Adipocyte (in vitro differentiated cells): Measurements from ENCODE around the gene TMEM59.
"Not testable (repeated sequence)": the region's sequence is repeated elsewhere in the genome, so short reads cannot be mapped to it uniquely, and the experiment has no call there.

Experiments
- DNase-seq: peaks from one replicate; pipeline ENCODE4 v3.0.0-alpha.2; 2015; ENCODE audit warnings: low read depth
- H3K27me3 ChIP-seq: replicated peaks from 2 replicates; pipeline ENCODE4 v1.7.0; 2013; ENCODE audit warnings: mild to moderate bottlenecking, low read length, moderate library complexity; ENCODE audit not compliant: control insufficient read depth, insufficient read depth
- H3K36me3 ChIP-seq: 2 replicates; pipeline ENCODE4 v1.7.0; 2013; ENCODE audit warnings: low read length, mild to moderate bottlenecking, moderate library complexity; ENCODE audit not compliant: control insufficient read depth, insufficient read depth, severe bottlenecking
- H3K4me1 ChIP-seq: 2 replicates; pipeline ENCODE4 v1.7.0; 2013; ENCODE audit warnings: mild to moderate bottlenecking, low read length, moderate library complexity; ENCODE audit not compliant: control insufficient read depth, insufficient read depth
- H3K4me3 ChIP-seq: 2 replicates; pipeline ENCODE4 v1.7.0; 2013; ENCODE audit warnings: mild to moderate bottlenecking, low read length, moderate library complexity
- H3K9ac ChIP-seq: 2 replicates; pipeline ENCODE4 v1.7.0; 2013; ENCODE audit warnings: mild to moderate bottlenecking, low read length, moderate library complexity
- H3K9me3 ChIP-seq: 2 replicates; pipeline ENCODE4 v1.7.0; 2013; ENCODE audit warnings: mild to moderate bottlenecking, low read length, moderate library complexity; ENCODE audit not compliant: control insufficient read depth

Gene TMEM59, protein sequence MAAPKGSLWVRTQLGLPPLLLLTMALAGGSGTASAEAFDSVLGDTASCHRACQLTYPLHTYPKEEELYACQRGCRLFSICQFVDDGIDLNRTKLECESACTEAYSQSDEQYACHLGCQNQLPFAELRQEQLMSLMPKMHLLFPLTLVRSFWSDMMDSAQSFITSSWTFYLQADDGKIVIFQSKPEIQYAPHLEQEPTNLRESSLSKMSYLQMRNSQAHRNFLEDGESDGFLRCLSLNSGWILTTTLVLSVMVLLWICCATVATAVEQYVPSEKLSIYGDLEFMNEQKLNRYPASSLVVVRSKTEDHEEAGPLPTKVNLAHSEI

DNA sequence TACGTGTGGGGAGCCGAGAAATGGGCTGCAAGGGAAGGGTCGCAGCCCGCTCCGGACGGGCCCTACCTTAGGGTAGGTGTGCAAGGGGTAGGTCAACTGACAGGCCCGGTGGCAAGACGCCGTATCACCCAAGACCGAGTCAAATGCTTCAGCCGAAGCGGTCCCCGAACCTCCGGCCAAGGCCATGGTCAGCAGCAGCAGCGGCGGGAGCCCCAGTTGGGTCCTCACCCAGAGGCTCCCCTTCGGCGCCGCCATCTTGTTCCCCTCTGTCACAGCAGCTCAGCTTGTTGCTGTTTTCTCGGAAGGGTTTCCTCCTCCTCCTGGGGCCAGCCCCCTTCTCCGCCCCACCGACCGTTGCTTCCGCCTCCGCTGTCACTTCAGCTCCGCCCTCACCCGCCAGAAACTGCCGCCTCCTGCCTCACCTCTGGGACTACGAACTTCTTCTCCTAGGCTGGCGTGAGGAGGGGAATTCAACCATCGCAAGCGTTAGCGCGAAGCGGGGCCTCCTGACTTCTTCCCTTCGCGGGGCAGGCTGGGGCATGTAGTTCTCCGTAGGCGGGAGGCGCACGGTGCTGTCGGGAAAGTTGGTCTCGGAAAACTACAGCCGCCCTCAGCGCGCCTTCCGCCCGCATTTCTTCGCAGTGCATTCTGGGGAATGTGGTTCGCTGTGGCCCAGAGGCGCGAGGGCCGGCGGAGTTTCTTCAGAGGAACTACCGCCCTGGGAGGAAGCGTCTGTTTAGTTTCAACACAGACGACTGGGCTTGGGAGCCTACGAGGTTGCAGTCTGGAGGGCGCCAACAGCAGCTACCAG lies at the start of gene TMEM59, which contains the start of gene TCEANC2:
Gene TMEM59, minus strand, starts transcription at position 271 of the 811 bp plus-strand sequence. Its CDS starts 16 bp downstream, at position 255.
Gene TCEANC2, plus strand, starts transcription at position 675 of the 811 bp plus-strand sequence. CDS start 815 bp downstream, outside the sequence.
- Histone ChIP-seq H3K4me1 (peaks cover 33% of the 10 kb centered on the region), H3K9me3 (no peaks in the 10 kb centered on the region), H3K4me3 (peak within 1 kb of the TSS; percentile 100), H3K27me3 (no peaks in the 10 kb centered on the region), H3K9ac (peak within 1 kb of the TSS; percentile 98), H3K36me3 (no peaks in the 10 kb centered on the region)
- DNase-seq = peak; percentile 100

DNA sequence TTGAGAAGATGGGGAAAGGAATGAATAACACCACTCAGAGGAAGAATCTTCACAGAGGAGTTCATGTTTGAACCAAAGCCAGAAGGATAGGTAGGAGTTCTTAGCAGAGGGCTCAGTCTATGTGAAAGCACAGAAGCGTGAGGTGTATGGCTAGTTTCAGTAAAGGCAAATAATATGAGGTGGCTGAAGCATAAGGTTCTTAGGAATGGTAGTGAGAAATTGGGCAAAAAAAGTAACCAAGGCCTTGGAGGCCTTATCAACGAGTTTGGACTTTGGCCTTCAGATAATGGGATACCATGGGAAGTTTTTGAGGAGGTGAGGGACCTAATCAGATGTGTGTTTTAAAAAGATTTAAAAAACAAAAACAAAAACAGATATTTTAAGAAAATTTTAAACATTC lies 47.5 kb upstream of the TMEM59 start:
- no peak for DNase-seq

DNA sequence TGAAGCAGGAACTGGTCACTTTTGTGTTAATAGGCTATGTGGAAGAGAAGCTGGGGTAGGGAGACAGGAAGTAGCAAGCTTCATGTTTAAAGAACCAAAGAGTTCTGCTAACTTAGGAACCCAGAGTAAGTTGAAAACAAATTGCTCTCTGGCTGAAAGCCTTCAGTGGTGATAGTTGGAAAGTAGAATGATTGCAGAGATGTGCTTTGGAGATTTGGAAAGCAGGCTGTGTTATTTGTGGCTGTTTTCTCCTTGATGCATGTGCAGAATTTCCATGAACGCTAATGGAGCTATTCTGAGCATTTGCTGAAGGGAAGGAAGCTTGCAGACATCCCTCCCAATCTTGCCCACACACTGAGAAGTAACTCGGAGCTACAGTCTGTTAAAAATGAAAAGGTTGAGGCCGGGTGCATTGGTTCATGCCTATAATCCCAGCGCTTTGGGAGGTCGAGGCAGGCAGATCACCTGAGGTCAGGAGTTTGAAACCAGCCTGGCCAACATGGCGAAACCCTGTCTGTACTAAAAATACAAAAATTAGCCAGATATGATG lies 46.1 kb upstream of the TMEM59 start:
- Histone ChIP-seq H3K4me3 (no peak overlapping the region), H3K36me3 (peaks cover 16% of the 10 kb centered on the region), H3K4me1 (peaks cover 4% of the 10 kb centered on the region), H3K27me3 (no peaks in the 10 kb centered on the region), H3K9me3 (no peaks in the 10 kb centered on the region), H3K9ac (no peak overlapping the region)
- no peak for DNase-seq

More for the DNA sequence above, 47.5 kb upstream of the TMEM59 start:
- peaks cover 4% of the 10 kb centered on the region for H3K4me1 ChIP-seq
- peaks cover 16% of the 10 kb centered on the region for H3K36me3 ChIP-seq
- H3K9me3 ChIP-seq = no peaks in the 10 kb centered on the region
- no peaks in the 10 kb centered on the region for H3K27me3 ChIP-seq
- no peak overlapping the region for H3K9ac ChIP-seq
- H3K4me3 ChIP-seq = no peak overlapping the region

DNA sequence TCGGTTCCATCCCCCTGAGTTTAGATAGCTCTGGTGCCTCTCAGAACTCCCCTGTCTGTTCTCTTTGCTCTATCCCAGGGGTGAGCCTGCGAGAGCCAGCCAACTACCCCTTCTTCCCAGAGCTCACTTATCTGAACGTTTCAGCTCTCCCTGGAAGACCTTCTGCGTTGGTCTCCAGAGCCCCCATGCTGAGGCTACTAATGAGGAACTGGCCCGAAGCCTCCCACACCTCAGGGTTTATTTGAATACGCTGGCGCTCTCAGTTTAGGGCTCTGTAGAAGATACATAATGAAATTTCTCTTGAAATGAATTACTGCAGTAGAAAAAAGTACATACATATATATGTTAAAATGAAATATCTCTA lies 43.9 kb upstream of the TMEM59 start:
- Histone ChIP-seq H3K36me3 (peaks cover 16% of the 10 kb centered on the region), H3K27me3 (no peaks in the 10 kb centered on the region), H3K4me1 (peaks cover 4% of the 10 kb centered on the region), H3K9ac (no peak overlapping the region), H3K4me3 (no peak overlapping the region), H3K9me3 (no peaks in the 10 kb centered on the region)
- DNase-seq = no peak

DNA sequence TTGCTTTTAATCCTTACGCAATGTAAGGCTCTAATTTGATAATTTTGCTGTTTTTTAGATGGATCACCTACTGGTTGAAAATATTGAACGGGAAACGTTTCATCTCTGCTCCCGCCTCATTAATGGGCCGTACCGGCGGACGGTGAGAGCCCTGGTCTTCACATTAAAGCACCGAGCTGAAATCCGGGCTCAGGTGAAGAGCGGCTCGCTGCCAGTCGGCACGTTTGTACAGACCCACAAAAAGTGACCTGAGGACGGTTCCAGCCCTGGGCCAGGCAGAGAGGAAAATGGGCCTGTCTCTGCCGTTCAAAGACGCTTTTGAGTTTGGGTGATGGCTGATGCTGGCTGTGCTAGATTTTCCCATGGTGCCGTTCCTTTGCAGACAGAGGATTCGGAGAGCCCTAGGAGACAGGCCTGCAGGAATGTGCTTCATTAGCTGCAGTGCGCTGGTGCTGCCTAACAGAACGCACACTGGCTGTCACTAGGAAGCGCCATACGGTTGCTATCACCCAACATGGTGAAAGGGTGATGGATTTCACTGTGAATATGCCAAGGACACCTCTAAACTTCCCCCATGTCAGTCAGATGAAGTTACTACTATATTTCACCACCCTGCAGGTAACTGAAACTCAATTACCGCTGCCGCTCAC lies 43.3 kb upstream of the TMEM59 start:
- no peak for DNase-seq
- Histone ChIP-seq H3K4me3 (no peak overlapping the region), H3K4me1 (peaks cover 4% of the 10 kb centered on the region), H3K36me3 (peaks cover 16% of the 10 kb centered on the region), H3K27me3 (no peaks in the 10 kb centered on the region), H3K9me3 (no peaks in the 10 kb centered on the region), H3K9ac (no peak overlapping the region)

DNA sequence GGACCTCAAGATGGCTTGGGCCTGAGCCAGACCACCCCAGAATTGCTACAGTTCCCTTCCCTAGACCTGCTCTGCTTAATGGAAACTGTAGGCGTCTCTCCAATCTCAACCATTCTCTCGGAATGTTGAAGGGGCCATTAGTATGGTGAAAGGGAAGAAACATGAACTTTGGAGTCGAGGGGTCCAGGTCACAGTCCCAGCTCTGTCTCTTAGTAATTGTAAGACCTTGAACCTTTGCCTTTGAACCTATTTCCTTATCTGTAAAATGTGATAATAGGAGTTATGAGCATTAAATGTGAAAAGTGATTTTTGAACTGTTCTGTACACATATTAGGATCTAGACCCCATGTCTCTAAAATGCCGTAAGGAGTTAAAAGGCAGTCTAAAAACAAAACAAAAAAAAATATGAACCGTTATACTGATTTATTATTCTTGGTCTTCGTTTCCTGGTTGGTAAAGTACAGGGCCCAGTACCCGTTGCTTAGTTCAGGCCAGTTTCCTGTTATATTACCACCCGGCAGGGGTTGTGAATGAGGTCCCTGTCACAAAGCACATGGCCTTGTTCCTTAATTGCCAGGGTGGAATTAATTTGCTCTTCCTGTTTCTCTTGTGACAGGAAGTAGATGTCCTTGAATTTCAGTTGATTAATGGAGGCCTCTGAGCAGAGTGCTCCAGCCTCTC lies 42.7 kb upstream of the TMEM59 start:
- no peak for DNase-seq
- H3K4me3 ChIP-seq = no peak overlapping the region
- no peak overlapping the region for H3K9ac ChIP-seq
- H3K27me3 ChIP-seq = no peaks in the 10 kb centered on the region
- H3K36me3 ChIP-seq = peaks cover 16% of the 10 kb centered on the region
- no peaks in the 10 kb centered on the region for H3K9me3 ChIP-seq
- peaks cover 4% of the 10 kb centered on the region for H3K4me1 ChIP-seq

DNA sequence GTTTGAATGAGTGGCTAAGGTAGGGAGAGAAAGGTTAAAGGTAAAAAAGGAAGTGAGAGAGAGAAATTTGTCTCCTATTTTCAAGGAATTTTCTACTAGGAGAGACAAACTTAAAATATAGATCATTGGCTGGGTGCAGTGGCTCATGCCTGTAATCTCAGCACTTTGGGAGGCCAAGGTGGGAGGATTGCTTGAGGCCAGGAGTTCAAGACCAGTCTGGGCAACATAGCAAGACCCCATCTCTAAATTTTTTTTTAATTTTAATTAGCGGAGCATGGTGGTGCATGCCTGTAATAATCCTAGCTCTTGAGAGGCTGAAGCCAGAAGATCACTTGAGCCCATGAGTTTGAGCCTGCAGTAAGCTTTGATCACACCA lies 41.7 kb upstream of the TMEM59 start:
- not testable (repeated sequence) for H3K9me3 ChIP-seq, H3K4me3 ChIP-seq, H3K9ac ChIP-seq, H3K27me3 ChIP-seq, H3K4me1 ChIP-seq, DNase-seq
- H3K36me3 ChIP-seq = peaks cover 16% of the 10 kb centered on the region

DNA sequence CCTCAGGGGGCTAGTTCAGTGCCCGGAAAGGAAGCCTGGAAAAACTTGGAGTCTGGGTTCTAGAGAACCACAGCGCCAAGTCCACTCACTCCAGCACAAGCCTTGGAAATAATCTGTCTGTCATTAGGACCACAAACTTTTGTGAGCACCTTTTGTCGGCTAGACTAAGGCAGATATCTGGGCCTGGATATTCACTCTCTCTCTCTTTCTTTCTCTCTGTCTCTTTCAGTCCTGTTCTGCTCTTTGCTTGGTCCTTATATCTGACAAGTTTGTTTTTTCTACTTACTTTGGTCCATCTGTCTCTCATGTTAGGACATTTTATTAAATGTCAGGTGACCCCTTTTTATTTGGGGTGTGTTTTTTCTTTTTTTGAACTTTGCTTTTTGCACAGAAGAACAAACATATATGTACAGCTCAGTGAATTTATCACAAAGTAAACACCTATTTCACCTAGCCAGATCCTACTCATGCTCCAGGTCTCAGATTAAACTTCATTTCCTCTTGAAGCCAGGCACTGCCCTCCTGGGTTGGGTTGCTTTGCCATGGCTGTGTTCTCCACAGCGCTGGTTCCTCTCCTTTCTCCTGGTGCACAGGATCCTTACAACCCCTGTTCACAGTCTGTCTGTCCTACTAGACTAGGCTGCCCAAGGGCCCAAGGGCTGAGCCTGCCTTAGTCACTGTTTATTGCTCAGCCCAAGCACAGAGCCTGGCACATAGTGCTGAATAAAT lies 41.2 kb upstream of the TMEM59 start:
- no peak for DNase-seq
- no peaks in the 10 kb centered on the region for H3K4me1 ChIP-seq
- no peak overlapping the region for H3K4me3 ChIP-seq
- peaks cover 16% of the 10 kb centered on the region for H3K36me3 ChIP-seq
- H3K27me3 ChIP-seq = no peaks in the 10 kb centered on the region
- no peaks in the 10 kb centered on the region for H3K9me3 ChIP-seq
- H3K9ac ChIP-seq = no peak overlapping the region

DNA sequence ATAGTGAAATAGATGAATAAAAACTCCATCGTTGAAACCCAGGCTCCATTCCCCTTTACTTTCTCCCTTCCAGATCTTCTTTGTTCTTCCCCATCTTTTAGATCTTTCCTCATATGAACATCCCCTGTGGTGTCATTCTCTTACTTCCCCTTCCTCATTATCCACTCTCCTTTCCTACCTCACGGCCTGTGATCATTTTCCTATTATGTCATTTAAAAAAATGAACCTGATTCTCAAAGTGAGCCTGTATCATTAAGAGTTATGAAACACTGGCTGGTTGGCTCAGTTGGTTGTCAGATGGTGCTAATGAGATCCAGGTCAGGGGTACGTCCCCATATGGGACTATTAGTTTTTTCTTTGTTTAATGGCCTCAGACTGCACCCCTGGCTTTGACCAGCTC lies 38.7 kb upstream of the TMEM59 start:
- no peaks in the 10 kb centered on the region for H3K27me3 ChIP-seq
- H3K36me3 ChIP-seq = peaks cover 4% of the 10 kb centered on the region
- H3K4me1 ChIP-seq = no peaks in the 10 kb centered on the region

DNA sequence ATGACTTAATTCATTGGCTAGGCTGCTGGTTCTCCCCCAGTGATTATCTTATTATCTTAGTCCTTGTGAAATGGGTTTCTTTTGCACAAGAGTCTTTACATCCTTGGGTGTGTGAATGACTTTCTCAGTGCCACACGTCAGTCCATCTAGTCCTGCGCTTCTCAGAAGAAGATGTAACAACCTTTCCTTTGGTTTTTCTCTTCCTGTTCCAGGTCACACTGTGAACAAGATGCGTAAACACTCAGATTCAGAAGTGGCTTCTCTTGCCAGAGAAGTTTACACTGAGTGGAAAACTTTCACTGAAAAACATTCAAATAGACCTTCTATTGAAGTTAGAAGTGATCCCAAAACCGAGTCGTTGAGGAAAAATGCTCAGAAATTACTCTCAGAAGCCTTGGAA lies 35.4 kb upstream of the TMEM59 start:
- H3K36me3 ChIP-seq = no peaks in the 10 kb centered on the region
- no peak overlapping the region for H3K4me3 ChIP-seq
- H3K9ac ChIP-seq = no peak overlapping the region
- no peak for DNase-seq
- no peaks in the 10 kb centered on the region for H3K4me1 ChIP-seq
- no peaks in the 10 kb centered on the region for H3K9me3 ChIP-seq
- no peaks in the 10 kb centered on the region for H3K27me3 ChIP-seq

More for the DNA sequence above, 38.7 kb upstream of the TMEM59 start:
- DNase-seq = no peak
- no peaks in the 10 kb centered on the region for H3K9me3 ChIP-seq
- no peak overlapping the region for H3K4me3 ChIP-seq
- no peak overlapping the region for H3K9ac ChIP-seq
